ENCODE results near the gene DHX40. TPM values are rescaled to one million over a fixed set of nuclear protein-coding genes. Genes with fewer than 3 reads are reported as not detected.

The DHX40 gene
- 31.3 to 42.3 TPM (median 41.3 TPM) in 5 replicates for total RNA-seq (2022; extraction: Qiagen RNA extraction; ENCODE audit: low read depth)

GRCh38 chr17:59565171-59565958 lies at the start of gene DHX40:
Gene DHX40, plus strand, starts transcription at chr17:59565610. Its CDS starts 62 bp downstream, at chr17:59565672.

GRCh38 chr17:59619298-59620063 lies 54.1 kb downstream of the DHX40 start, which contains the start of gene CLTC:
Gene CLTC, plus strand, starts transcription at chr17:59619895. Its CDS starts 237 bp downstream, at chr17:59620132.

Other genes with a start within 250 kb of the DHX40 start
- 1.2 to 3.7 TPM (median 2.8 TPM) in 5 replicates for gene YPEL2, start 234.0 kb upstream of the DHX40 start, total RNA-seq (2022; extraction: Qiagen RNA extraction; ENCODE audit: low read depth)
- 168 to 219 TPM (median 205 TPM) in 5 replicates for gene CLTC, start 54.3 kb downstream of the DHX40 start, total RNA-seq (2022; extraction: Qiagen RNA extraction; ENCODE audit: low read depth)
- gene PTRH2, start 141.8 kb downstream of the DHX40 start, total RNA-seq (2022; extraction: Qiagen RNA extraction; ENCODE audit: low read depth) = 97.3 to 120 TPM (median 109 TPM) in 5 replicates
- gene VMP1, start 142.0 kb downstream of the DHX40 start, total RNA-seq (2022; extraction: Qiagen RNA extraction; ENCODE audit: low read depth) = 130 to 257 TPM (median 180 TPM) in 5 replicates